GM12872 (cell line): ENCODE results near the gene C10orf90.

Experiments used
- TF ChIP-seq, protein P1 (sequence below): IDR thresholded peaks from 3 replicates; pipeline ENCODE4 v1.5.1; 2011; ENCODE audit warnings: low read depth, mild to moderate bottlenecking, low read length, moderate library complexity; ENCODE audit not compliant: insufficient read depth

The C10orf90 gene

DNA sequence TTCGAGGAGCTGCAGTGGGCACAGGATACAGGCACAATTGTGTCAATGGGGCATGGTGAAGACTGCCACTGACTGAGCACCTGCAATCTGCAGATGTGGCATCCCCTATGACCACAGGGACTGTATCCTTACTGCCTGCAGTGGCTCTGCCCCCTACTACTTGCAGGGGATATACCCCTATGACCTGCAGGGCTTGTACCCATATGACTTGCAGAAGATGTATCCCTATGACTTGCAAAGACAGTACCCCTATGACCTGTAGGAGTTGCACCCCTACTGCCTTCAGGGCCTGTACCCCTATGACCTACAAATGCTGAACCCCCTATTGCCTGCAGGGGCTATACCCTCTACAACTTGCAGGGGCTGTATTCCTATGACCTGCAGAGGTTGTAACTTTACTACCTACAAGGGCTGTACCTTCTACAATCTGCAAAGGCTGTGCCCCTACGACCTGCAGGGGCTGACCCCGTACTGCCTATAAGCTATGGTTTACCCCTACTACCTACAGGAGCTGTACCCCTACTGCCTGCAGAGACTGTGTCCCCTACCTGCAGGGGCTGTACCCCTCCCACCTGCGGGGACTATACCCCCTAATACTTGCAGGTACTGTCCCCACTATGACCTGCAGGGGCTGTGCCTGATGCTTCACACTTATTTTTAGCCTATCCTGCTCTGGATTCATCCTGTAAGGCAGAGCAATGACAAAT lies 216.3 kb downstream of the C10orf90 start:
- TF ChIP-seq, protein P1, sequence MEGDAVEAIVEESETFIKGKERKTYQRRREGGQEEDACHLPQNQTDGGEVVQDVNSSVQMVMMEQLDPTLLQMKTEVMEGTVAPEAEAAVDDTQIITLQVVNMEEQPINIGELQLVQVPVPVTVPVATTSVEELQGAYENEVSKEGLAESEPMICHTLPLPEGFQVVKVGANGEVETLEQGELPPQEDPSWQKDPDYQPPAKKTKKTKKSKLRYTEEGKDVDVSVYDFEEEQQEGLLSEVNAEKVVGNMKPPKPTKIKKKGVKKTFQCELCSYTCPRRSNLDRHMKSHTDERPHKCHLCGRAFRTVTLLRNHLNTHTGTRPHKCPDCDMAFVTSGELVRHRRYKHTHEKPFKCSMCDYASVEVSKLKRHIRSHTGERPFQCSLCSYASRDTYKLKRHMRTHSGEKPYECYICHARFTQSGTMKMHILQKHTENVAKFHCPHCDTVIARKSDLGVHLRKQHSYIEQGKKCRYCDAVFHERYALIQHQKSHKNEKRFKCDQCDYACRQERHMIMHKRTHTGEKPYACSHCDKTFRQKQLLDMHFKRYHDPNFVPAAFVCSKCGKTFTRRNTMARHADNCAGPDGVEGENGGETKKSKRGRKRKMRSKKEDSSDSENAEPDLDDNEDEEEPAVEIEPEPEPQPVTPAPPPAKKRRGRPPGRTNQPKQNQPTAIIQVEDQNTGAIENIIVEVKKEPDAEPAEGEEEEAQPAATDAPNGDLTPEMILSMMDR: no peak

DNA sequence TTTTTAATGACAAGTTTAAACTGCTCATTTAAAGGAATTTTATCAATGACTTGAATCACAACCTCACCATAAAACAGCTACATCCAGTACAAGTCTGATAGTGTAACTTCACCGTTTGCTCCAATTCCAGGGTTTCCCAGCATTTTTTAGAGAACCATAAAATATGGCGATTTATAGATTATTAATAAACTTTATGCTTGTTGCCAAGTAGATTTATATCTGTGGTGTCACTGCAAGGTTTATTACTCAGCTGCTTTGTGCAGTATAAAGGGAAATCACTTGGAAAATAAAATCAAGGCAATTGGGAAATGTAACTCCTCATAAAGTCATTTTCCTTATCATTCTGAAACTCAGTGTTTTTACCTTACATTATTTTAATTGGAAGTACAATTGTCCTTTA lies 218.2 kb downstream of the C10orf90 start:
- TF ChIP-seq, protein P1: no peak

DNA sequence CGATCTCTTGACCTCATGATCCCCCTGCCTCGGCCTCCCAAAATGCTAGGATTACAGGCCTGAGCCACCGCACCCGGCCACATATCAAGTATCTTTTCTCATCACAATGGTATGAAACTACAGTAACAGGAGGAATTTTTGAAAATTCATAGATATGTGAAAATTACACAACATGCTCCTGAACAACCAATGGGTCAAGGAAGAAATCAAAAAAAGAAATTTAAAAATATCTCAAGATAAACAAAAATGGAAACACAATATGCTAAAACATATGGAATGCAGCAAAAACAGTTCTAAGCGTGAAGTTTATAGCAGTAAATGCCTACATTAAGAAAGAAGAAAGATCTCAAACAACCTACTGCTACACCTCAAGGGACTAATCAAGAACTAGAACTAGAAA lies 222.4 kb downstream of the C10orf90 start:
- TF ChIP-seq, protein P1: no peak

DNA sequence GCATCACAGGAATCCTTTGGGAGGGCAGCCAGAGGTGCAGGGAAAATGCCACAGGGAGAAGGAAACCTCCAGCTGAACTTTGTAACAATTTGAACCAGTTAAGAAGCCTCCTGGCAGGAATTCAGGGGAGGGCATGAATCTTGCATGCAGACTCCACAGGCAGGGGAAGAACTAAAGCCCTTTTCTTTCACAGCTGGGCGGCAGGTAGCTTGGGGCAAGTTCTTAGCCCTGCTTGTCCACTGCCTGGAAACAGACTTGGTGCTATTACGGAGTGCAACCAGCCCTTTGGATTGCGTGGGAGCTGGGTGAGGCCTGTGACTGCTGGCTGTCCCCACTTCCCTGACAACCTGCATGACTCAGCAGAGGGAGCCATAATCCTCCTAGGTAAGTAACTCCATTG lies 230.6 kb downstream of the C10orf90 start:
- TF ChIP-seq, protein P1: no peak

DNA sequence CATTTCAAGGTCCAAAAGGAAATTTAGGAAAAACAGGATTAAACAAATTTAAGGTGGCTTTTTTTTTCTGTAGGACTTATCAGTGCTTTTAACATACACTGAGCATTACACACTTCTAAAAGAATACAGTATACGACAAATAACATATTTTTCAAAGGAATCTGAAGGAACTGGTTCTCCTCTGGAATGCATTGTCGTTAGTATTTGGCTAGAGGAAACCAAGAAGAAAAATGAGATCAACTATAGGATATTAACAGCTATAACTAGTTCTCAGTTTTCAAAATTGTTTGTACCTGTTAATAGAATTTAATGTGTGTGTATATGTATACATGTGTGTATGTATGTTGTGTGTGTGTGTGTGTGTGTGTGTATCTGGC lies 232.1 kb downstream of the C10orf90 start:
- TF ChIP-seq, protein P1: no peak

DNA sequence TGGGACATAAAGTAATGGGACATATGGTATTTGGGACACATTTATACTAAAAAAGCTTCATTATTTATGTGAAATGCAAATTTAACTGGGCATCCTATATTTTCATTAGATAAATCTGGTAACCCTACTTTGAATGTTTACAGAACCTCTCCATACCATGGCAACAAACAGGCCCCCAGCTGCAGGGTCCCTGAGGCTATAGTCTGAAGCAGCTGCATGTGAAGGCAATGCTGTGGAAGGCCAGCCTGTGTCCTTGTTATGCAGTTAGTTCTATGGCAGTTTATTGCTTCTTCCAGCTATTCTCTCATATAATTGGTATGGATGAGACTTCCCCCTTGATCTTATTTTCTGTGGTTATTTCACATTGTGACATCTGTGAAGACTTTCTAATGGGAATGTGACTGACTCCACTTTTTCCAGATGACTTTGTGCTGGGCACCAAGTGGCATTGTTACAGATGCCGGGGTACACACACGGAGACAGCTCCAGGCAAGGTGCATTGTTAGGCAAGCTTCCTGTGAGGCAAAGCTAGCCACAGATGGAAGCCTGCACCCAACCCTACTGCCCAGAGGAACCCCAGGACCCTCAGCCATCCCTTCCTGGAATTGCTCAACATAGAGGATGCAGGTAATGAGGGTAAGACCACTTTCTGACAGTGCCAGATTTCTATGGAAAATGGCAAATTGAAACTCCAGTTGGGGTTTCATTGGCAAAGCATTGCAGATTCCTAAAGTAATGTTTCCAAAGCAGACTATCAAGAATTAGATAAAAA lies 232.7 kb downstream of the C10orf90 start:
- TF ChIP-seq, protein P1: no peak

DNA sequence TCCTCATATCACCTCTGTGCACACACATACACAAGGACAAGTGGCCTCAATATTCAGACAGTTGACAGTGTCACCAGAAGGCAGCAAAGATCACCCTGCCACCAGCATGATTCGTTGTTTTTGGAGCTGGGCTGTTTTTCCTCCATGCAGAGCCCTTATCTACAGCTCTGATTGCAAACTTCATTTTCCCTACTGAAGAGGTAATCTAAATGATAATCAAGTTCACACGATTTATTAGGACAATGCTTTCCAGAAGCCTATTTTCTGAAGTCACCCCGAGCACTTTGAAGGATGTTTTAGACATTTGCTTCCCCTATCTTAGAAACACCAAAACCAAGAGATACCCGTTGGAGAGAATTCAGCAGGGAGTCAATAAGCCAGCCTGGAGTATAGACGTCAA lies 236.3 kb downstream of the C10orf90 start:
- TF ChIP-seq, protein P1: no peak
